ENCODE measurements around the gene CENPP.

- TF ChIP-seq POLR2A (IDR thresholded peaks at IDR 0.05; ENCODE audit: low read length) (no peak), GATA1 (IDR thresholded peaks at IDR 0.05; ENCODE audit: low read depth, low read length) (no peak)
Measured at GRCh38 chr9:92506184-92506857, 180.6 kb downstream of the CENPP start.

Measured in erythroblast (primary cell).